Measurements from ENCODE around the gene PIGZ. TPM values are rescaled to one million over a fixed set of nuclear protein-coding genes. Genes with fewer than 3 reads are reported as not detected.

Gene PIGZ
- total RNA-seq, 1 donor from 2014 or later: 4.6 TPM

GRCh38 chr3:196942915-196943277 is 25.7 kb downstream of the PIGZ start:
- ATAC-seq (peak; percentile 14 to 29), DNase-seq (no peak)
- Histone ChIP-seq H3K4me3 (peak overlapping the region; percentile 98), H3K36me3 (peaks cover 23% of the 10 kb centered on the region), H3K27ac (peak overlapping the region; percentile 98), H3K9me3 (no peaks in the 10 kb centered on the region), H3K4me1 (peaks cover 26% of the 10 kb centered on the region), H3K27me3 (ENCODE audit: low read depth) (no peaks in the 10 kb centered on the region)
- no peak for TF ChIP-seq CTCF (IDR thresholded peaks at IDR 0.05)
- intact Hi-C loops (cut with DNase I): no loop called here

- Histone ChIP-seq H3K4me3 (peak within 1 kb of the TSS; percentile 98), H3K4me1 (peaks cover 26% of the 10 kb centered on the region), H3K36me3 (peaks cover 29% of the 10 kb centered on the region), H3K27ac (peak within 1 kb of the TSS; percentile 98), H3K27me3 (ENCODE audit: low read depth) (no peaks in the 10 kb centered on the region), H3K9me3 (no peaks in the 10 kb centered on the region)
- peak; percentile 99 for ATAC-seq
- peak; percentile 68 for TF ChIP-seq CTCF (IDR thresholded peaks at IDR 0.05)
- intact Hi-C loops (cut with DNase I): no loop called here
- DNase-seq: peak; percentile 99
Observed at GRCh38 chr3:196942226-196942914, 26.3 kb downstream of the PIGZ start, which contains the start of gene NCBP2. NCBP2 (minus strand) TSS chr3:196942528; CDS start chr3:196942503, 25 bp downstream.

GRCh38 chr3:196941729-196942225 is 26.9 kb downstream of the PIGZ start:
- Histone ChIP-seq H3K4me3 (peak overlapping the region; percentile 98), H3K9me3 (no peaks in the 10 kb centered on the region), H3K36me3 (peaks cover 35% of the 10 kb centered on the region), H3K4me1 (peaks cover 26% of the 10 kb centered on the region), H3K27me3 (ENCODE audit: low read depth) (no peaks in the 10 kb centered on the region), H3K27ac (peak overlapping the region; percentile 98)
- peak; percentile 71 for DNase-seq
- no peak for TF ChIP-seq CTCF (IDR thresholded peaks at IDR 0.05)
- ATAC-seq: peak; percentile 67 to 71
- intact Hi-C loops (cut with DNase I): no loop called here

GRCh38 chr3:196938576-196938975 is 30.1 kb downstream of the PIGZ start:
- Histone ChIP-seq H3K4me1 (peaks cover 22% of the 10 kb centered on the region), H3K9me3 (no peaks in the 10 kb centered on the region), H3K36me3 (peaks cover 67% of the 10 kb centered on the region), H3K27ac (no peak overlapping the region), H3K27me3 (ENCODE audit: low read depth) (no peaks in the 10 kb centered on the region), H3K4me3 (no peak overlapping the region)
- TF ChIP-seq CTCF (IDR thresholded peaks at IDR 0.05): no peak
- DNase-seq (no peak), ATAC-seq (no peak)
- intact Hi-C loops (cut with DNase I): no loop called here

- Histone ChIP-seq H3K9me3 (no peaks in the 10 kb centered on the region), H3K27ac (no peak overlapping the region), H3K4me1 (peaks cover 18% of the 10 kb centered on the region), H3K27me3 (ENCODE audit: low read depth) (no peaks in the 10 kb centered on the region), H3K4me3 (no peak overlapping the region), H3K36me3 (peaks cover 71% of the 10 kb centered on the region)
- intact Hi-C loops (cut with DNase I): no loop called here
- ATAC-seq (no peak), DNase-seq (no peak)
- no peak for TF ChIP-seq CTCF (IDR thresholded peaks at IDR 0.05)
Observed at GRCh38 chr3:196938124-196938523, 30.5 kb downstream of the PIGZ start.

All from lower lobe of right lung (tissue), 2 donors.